HCT116 (cell line): ENCODE results near the gene PADI4.

Experiments
- CBX3 ChIP-seq: IDR thresholded peaks from 2 replicates; pipeline ENCODE4 v1.6.1; 2012; ENCODE audit warnings: low read depth
- EGR1 ChIP-seq: IDR thresholded peaks from 2 replicates; pipeline ENCODE4 v1.6.1; 2012; ENCODE audit warnings: low read depth
- JUND ChIP-seq: IDR thresholded peaks from 2 replicates; pipeline ENCODE4 v1.6.1; 2012
- POLR2A ChIP-seq: IDR thresholded peaks from 2 replicates; pipeline ENCODE4 v1.7.0; 2011; ENCODE audit warnings: borderline replicate concordance; ENCODE audit not compliant: insufficient read depth, insufficient read length; ENCODE audit errors: extremely low read depth
- POLR2AphosphoS5 ChIP-seq: IDR thresholded peaks from 2 replicates; pipeline ENCODE4 v1.6.1; 2011; ENCODE audit warnings: mild to moderate bottlenecking, low read depth, low read length, moderate library complexity
- SIN3A ChIP-seq: IDR thresholded peaks from 2 replicates; pipeline ENCODE4 v1.6.1; 2012; ENCODE audit warnings: low read depth
- SP1 ChIP-seq: IDR thresholded peaks from 2 replicates; pipeline ENCODE4 v1.6.1; 2012; ENCODE audit warnings: low read depth
- TCF7L2 ChIP-seq: IDR thresholded peaks from 2 replicates; pipeline ENCODE4 v1.7.0; 2011; ENCODE audit warnings: borderline replicate concordance, inconsistent platforms; ENCODE audit not compliant: insufficient read depth, insufficient read length; ENCODE audit errors: extremely low read depth
- YY1 ChIP-seq: IDR thresholded peaks from 2 replicates; pipeline ENCODE4 v1.6.1; 2011; ENCODE audit warnings: low read length, low read depth, moderate library complexity, mild to moderate bottlenecking; ENCODE audit not compliant: insufficient replicate concordance; ENCODE audit errors: extremely low read depth
- ZNF274 ChIP-seq: fragments of 200-500 bp; sonication (Bioruptor generic); IDR thresholded peaks from 2 replicates; pipeline ENCODE4 v1.6.1; 2014; ENCODE audit warnings: mild to moderate bottlenecking, low read depth, low read length, inconsistent platforms
- TF ChIP-seq, protein P1 (sequence below), 3 experiments: fragments of 200-600 bp in 1 of 3; sonication (generic) in 1 of 3; IDR thresholded peaks in 2 of 3; conservative IDR thresholded peaks in 1 of 3; 2 replicates each; pipeline ENCODE4 v1.5.1; 2012 to 2017; ENCODE audit warnings: low read depth in 2 of 3, low read length in 2 of 3, antibody characterized with exemption in 1 of 3, borderline replicate concordance in 1 of 3, control low read depth in 1 of 3, mild to moderate bottlenecking in 1 of 3, mixed read lengths in 1 of 3, mixed run types in 1 of 3, moderate library complexity in 1 of 3; ENCODE audit not compliant: insufficient read depth in 1 of 3
- TF ChIP-seq, protein P2 (sequence below): IDR thresholded peaks from 2 replicates; pipeline ENCODE4 v1.6.1; 2012
- TF ChIP-seq, protein P3 (sequence below): IDR thresholded peaks from 2 replicates; pipeline ENCODE4 v1.6.1; 2012; ENCODE audit warnings: low read depth
- TF ChIP-seq, protein P4 (sequence below): IDR thresholded peaks from 2 replicates; pipeline ENCODE4 v1.6.1; 2011; ENCODE audit warnings: mild to moderate bottlenecking, low read length, moderate library complexity; ENCODE audit not compliant: insufficient replicate concordance; ENCODE audit errors: extremely low read depth

DNA sequence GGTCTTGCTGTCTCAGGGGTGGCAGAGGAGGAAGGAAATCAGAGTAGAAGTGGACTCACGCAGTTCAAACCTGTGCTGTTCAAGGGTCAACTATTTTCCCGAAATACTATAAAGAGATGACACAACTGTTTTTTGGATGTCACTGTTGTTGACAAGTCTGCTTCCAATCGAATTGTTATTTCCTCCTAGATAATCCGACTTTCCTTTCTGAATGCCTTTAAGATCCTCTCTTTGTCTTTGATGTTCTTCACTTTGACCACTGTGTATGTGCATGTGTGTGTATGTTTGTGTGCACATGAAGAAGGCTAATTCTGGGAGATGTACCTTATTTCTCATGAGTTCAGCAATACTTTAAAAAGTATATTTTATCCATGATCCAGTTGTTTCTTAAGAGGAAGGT lies 21.6 kb downstream of the PADI4 start:
- no peak for TF ChIP-seq YY1
- TF ChIP-seq, protein P1, sequence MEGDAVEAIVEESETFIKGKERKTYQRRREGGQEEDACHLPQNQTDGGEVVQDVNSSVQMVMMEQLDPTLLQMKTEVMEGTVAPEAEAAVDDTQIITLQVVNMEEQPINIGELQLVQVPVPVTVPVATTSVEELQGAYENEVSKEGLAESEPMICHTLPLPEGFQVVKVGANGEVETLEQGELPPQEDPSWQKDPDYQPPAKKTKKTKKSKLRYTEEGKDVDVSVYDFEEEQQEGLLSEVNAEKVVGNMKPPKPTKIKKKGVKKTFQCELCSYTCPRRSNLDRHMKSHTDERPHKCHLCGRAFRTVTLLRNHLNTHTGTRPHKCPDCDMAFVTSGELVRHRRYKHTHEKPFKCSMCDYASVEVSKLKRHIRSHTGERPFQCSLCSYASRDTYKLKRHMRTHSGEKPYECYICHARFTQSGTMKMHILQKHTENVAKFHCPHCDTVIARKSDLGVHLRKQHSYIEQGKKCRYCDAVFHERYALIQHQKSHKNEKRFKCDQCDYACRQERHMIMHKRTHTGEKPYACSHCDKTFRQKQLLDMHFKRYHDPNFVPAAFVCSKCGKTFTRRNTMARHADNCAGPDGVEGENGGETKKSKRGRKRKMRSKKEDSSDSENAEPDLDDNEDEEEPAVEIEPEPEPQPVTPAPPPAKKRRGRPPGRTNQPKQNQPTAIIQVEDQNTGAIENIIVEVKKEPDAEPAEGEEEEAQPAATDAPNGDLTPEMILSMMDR (IDR thresholded peaks at IDR 0.05 in 2 of 3, conservative IDR thresholded peaks at IDR 0.05 in 1 of 3; ENCODE audit: borderline replicate concordance in 1 of 3, insufficient read depth in 1 of 3, low read depth in 2 of 3, low read length in 2 of 3): no peak
- TF ChIP-seq POLR2AphosphoS5: no peak
- no peak for TF ChIP-seq ZNF274
- 0 out of 2 replicates have a peak, but pooled peaks have one; percentile 25 for TF ChIP-seq CBX3
- TF ChIP-seq SIN3A: no peak
- no peak for TF ChIP-seq SP1
- no peak for TF ChIP-seq TCF7L2
- no peak for TF ChIP-seq POLR2A
- TF ChIP-seq, protein P2, sequence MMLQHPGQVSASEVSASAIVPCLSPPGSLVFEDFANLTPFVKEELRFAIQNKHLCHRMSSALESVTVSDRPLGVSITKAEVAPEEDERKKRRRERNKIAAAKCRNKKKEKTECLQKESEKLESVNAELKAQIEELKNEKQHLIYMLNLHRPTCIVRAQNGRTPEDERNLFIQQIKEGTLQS: no peak
- TF ChIP-seq, protein P3, sequence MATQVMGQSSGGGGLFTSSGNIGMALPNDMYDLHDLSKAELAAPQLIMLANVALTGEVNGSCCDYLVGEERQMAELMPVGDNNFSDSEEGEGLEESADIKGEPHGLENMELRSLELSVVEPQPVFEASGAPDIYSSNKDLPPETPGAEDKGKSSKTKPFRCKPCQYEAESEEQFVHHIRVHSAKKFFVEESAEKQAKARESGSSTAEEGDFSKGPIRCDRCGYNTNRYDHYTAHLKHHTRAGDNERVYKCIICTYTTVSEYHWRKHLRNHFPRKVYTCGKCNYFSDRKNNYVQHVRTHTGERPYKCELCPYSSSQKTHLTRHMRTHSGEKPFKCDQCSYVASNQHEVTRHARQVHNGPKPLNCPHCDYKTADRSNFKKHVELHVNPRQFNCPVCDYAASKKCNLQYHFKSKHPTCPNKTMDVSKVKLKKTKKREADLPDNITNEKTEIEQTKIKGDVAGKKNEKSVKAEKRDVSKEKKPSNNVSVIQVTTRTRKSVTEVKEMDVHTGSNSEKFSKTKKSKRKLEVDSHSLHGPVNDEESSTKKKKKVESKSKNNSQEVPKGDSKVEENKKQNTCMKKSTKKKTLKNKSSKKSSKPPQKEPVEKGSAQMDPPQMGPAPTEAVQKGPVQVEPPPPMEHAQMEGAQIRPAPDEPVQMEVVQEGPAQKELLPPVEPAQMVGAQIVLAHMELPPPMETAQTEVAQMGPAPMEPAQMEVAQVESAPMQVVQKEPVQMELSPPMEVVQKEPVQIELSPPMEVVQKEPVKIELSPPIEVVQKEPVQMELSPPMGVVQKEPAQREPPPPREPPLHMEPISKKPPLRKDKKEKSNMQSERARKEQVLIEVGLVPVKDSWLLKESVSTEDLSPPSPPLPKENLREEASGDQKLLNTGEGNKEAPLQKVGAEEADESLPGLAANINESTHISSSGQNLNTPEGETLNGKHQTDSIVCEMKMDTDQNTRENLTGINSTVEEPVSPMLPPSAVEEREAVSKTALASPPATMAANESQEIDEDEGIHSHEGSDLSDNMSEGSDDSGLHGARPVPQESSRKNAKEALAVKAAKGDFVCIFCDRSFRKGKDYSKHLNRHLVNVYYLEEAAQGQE: no peak
- TF ChIP-seq EGR1: no peak
- TF ChIP-seq, protein P4, sequence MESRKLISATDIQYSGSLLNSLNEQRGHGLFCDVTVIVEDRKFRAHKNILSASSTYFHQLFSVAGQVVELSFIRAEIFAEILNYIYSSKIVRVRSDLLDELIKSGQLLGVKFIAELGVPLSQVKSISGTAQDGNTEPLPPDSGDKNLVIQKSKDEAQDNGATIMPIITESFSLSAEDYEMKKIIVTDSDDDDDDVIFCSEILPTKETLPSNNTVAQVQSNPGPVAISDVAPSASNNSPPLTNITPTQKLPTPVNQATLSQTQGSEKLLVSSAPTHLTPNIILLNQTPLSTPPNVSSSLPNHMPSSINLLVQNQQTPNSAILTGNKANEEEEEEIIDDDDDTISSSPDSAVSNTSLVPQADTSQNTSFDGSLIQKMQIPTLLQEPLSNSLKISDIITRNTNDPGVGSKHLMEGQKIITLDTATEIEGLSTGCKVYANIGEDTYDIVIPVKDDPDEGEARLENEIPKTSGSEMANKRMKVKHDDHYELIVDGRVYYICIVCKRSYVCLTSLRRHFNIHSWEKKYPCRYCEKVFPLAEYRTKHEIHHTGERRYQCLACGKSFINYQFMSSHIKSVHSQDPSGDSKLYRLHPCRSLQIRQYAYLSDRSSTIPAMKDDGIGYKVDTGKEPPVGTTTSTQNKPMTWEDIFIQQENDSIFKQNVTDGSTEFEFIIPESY: no peak
- TF ChIP-seq JUND: no peak
